Spinal cord (tissue), 10 donors: Measurements from ENCODE around the gene IGSF21. TPM values are rescaled to one million over a fixed set of nuclear protein-coding genes. Genes with fewer than 3 reads are reported as not detected.

Experiments used
- DNase-seq, 6 donors: peaks; one replicate each; pipeline versions ENCODE4 v3.0.0 to v3.0.0-alpha.2; 2013 to 2015; ENCODE audit warnings: low spot score in 6 of 6, low read depth in 4 of 6
- H3K27ac ChIP-seq: one replicate; pipeline ENCODE4 v1.5.1; 2013; ENCODE audit warnings: low read depth, low read length, control low read depth
- H3K27me3 ChIP-seq: one replicate; pipeline ENCODE4 v1.6.1; 2013; ENCODE audit warnings: low read length; ENCODE audit not compliant: control insufficient read depth, insufficient read depth
- H3K36me3 ChIP-seq: one replicate; pipeline ENCODE4 v1.6.1; 2013; ENCODE audit warnings: low read length; ENCODE audit not compliant: control insufficient read depth, insufficient read depth
- H3K4me1 ChIP-seq: one replicate; pipeline ENCODE4 v1.6.1; 2013; ENCODE audit warnings: low read length; ENCODE audit not compliant: control insufficient read depth, insufficient read depth
- H3K4me3 ChIP-seq: one replicate; pipeline ENCODE4 v1.5.1; 2013; ENCODE audit warnings: low read depth, low read length, control low read depth
- H3K9me3 ChIP-seq: one replicate; pipeline ENCODE4 v1.6.1; 2013; ENCODE audit warnings: low read length; ENCODE audit not compliant: control insufficient read depth, insufficient read depth
- WGBS: methylation state at CpG from one replicate; pipeline ENCODE4 v1.1.5; 2013; ENCODE audit warnings: missing lambda C conversion rate; ENCODE audit not compliant: insufficient coverage; 5-methylcytosine and 5-hydroxymethylcytosine counted together
- polyA plus RNA-seq, 2 donors: library from polyadenylated mRNA; unstranded; fragments of 120-200 nt; gene quantifications; one replicate each; pipeline ENCODE4 v1.2.1, GENCODE V29; 2013; ENCODE audit not compliant: insufficient read length in 2 of 2
- total RNA-seq, 2 donors: library from RNA; depleted of rRNA in 1 of 2; stranded (reverse); fragments of 120-200 nt in 1 of 2; fragments of >200 nt in 1 of 2; gene quantifications; one replicate each; pipeline versions ENCODE4 v1.2.3 to v1.2.4, GENCODE V29; 2013 to 2014
- donor health status: healthy.

The IGSF21 gene
- total and polyA plus RNA-seq, 4 donors: 9.0 to 70.7 (median 40.7) TPM

- no peaks in the 10 kb centered on the region for H3K36me3 ChIP-seq
- no peaks in the 10 kb centered on the region for H3K9me3 ChIP-seq
- no peak for DNase-seq
- H3K4me3 ChIP-seq: no peak overlapping the region
- H3K4me1 ChIP-seq: peaks cover 7% of the 10 kb centered on the region
- no peak overlapping the region for H3K27ac ChIP-seq
- WGBS: no CpG with 5 or more reads among the region's 4 CpGs
- H3K27me3 ChIP-seq: no peaks in the 10 kb centered on the region
Measured at GRCh38 chr1:18342744-18343143, 235.1 kb downstream of the IGSF21 start.

- no peak overlapping the region for H3K27ac ChIP-seq
- H3K36me3 ChIP-seq: no peaks in the 10 kb centered on the region
- 61% methylated on average over 4 of the region's 5 CpGs for WGBS
- no peak overlapping the region for H3K4me3 ChIP-seq
- H3K9me3 ChIP-seq: no peaks in the 10 kb centered on the region
- H3K27me3 ChIP-seq: no peaks in the 10 kb centered on the region
- DNase-seq: peak in 2 of 6 donors; percentile 75 to 89
- H3K4me1 ChIP-seq: peaks cover 7% of the 10 kb centered on the region
Measured at GRCh38 chr1:18343581-18343980, 236.0 kb downstream of the IGSF21 start.

DNA sequence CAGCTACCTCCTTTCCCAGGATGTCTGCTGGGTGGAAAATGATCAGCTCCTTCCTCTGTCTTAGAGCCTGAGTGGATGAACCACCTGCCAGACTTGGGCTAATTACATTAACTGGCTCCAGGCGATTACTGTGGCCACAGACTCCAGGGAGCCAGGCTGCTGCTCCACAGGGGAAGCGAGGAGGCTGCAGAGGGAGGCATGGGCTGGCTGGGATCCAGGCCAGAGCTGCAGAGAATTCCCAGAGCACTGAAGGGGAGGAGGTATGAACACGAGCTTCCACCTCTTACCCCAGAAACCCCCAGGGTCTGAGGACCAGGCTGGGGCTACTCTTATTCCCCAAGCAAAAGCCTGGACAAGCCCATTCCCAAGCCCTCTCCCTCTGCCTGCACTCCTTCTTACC is 237.2 kb downstream of the IGSF21 start:
- 25% methylated on average over 1 of the region's 3 CpGs for WGBS
- Histone ChIP-seq H3K4me3 (no peak overlapping the region), H3K27ac (no peak overlapping the region), H3K27me3 (no peaks in the 10 kb centered on the region), H3K9me3 (no peaks in the 10 kb centered on the region), H3K36me3 (no peaks in the 10 kb centered on the region), H3K4me1 (peaks cover 7% of the 10 kb centered on the region)
- peak in 1 of 6 donors; percentile 43 for DNase-seq

DNA sequence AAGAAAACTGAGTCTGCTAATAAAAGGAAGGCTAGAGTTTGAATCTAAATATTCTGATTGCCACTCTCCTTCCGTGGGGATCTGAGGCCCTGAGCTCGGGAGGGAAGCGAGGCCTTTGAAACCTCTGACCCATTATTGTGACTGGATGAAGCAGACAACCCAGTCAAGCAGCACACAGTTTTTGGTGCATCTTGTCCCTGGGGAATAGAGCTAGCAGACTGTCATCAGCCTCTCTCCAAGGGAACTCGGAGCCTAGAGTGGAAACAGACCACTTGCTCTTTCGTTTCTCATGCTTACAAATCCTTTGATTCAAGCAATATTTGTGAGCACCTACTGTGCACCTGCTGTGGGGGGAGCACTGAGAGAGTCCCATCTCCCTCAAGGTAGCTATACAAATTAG is 240.0 kb downstream of the IGSF21 start:
- no peaks in the 10 kb centered on the region for H3K36me3 ChIP-seq
- 67% methylated on average over 3 of the region's 5 CpGs for WGBS
- H3K4me3 ChIP-seq: no peak overlapping the region
- peak in 1 of 6 donors; percentile 11 for DNase-seq
- H3K27me3 ChIP-seq: no peaks in the 10 kb centered on the region
- H3K4me1 ChIP-seq: peaks cover 23% of the 10 kb centered on the region
- H3K27ac ChIP-seq: no peak overlapping the region
- H3K9me3 ChIP-seq: no peaks in the 10 kb centered on the region

DNA sequence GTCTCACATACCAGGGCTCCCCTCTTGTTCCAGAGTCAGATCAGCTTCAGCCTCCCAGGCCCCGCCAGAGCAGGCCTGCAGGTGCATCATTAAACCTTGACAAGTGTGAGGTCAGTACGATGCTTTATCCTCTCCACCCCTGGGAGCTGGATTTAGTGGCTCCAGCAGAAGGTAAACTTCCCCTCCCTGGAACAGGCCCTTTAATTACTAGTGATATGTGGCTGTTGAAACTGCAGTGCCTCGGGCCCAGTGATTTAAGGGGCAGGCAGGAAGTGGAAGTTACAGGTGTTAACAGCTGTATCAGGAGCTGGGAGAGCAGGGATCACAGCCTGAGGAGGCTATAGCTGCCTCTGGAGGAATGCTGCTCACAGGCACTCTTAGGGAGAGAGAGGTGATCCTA is 240.8 kb downstream of the IGSF21 start:
- peak in 1 of 6 donors; percentile 46 for DNase-seq
- 27% methylated on average over 1 of the region's 3 CpGs for WGBS
- Histone ChIP-seq H3K36me3 (no peaks in the 10 kb centered on the region), H3K27me3 (no peaks in the 10 kb centered on the region), H3K27ac (no peak overlapping the region), H3K4me3 (no peak overlapping the region), H3K9me3 (no peaks in the 10 kb centered on the region), H3K4me1 (peaks cover 29% of the 10 kb centered on the region)

GRCh38 chr1:18350747-18351146 is 243.1 kb downstream of the IGSF21 start:
- no peak overlapping the region for H3K27ac ChIP-seq
- 77% methylated on average over 17 of the region's 18 CpGs for WGBS
- peaks cover 23% of the 10 kb centered on the region for H3K4me1 ChIP-seq
- no peak for DNase-seq
- H3K4me3 ChIP-seq: no peak overlapping the region
- no peaks in the 10 kb centered on the region for H3K9me3 ChIP-seq
- H3K36me3 ChIP-seq: no peaks in the 10 kb centered on the region
- H3K27me3 ChIP-seq: peaks cover 2% of the 10 kb centered on the region

- Histone ChIP-seq H3K27ac (no peak overlapping the region), H3K36me3 (no peaks in the 10 kb centered on the region), H3K9me3 (no peaks in the 10 kb centered on the region), H3K4me1 (peaks cover 23% of the 10 kb centered on the region), H3K27me3 (peaks cover 2% of the 10 kb centered on the region), H3K4me3 (no peak overlapping the region)
- 59% methylated on average over 8 of the region's 10 CpGs for whole genome bisulfite sequencing
- peak in 1 of 6 donors; percentile 78 for DNase-seq
Measured at GRCh38 chr1:18351735-18352134, 244.1 kb downstream of the IGSF21 start.

GRCh38 chr1:18352636-18353265 is 245.2 kb downstream of the IGSF21 start:
- Histone ChIP-seq H3K9me3 (no peaks in the 10 kb centered on the region), H3K4me1 (peaks cover 23% of the 10 kb centered on the region), H3K27ac (no peak overlapping the region), H3K4me3 (no peak overlapping the region), H3K27me3 (peaks cover 2% of the 10 kb centered on the region), H3K36me3 (no peaks in the 10 kb centered on the region)
- WGBS: 39% methylated on average over 13 of the region's 17 CpGs
- peak in 2 of 6 donors; percentile 25 to 83 for DNase-seq

GRCh38 chr1:18353528-18353927 is 245.9 kb downstream of the IGSF21 start:
- H3K36me3 ChIP-seq: no peaks in the 10 kb centered on the region
- H3K9me3 ChIP-seq: no peaks in the 10 kb centered on the region
- H3K4me1 ChIP-seq: peaks cover 23% of the 10 kb centered on the region
- no peak for DNase-seq
- H3K27me3 ChIP-seq: peaks cover 2% of the 10 kb centered on the region
- H3K4me3 ChIP-seq: no peak overlapping the region
- WGBS: 100% methylated on average over 1 of the region's 1 CpG
- H3K27ac ChIP-seq: no peak overlapping the region

DNA sequence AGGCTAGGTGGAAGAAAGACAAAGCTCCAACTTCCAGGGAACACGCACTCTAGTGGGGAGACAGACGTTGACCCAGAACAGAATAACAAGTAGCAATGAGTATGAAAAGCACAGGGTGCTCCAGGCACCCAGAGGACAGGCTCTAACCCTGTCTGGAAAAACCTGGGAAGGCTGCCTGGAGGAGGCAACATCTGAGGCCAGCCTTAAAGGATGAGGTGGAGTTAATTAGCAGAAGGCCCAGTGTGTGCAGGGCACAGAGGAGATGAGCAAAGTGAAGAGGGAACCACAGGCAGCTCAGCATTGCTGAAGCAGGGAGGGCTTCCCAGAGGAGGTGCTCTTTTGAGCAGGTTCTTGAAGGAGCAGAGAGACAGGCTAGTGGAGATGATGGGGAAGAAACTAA is 246.4 kb downstream of the IGSF21 start:
- H3K27me3 ChIP-seq: peaks cover 2% of the 10 kb centered on the region
- WGBS: 55% methylated on average over 2 of the region's 2 CpGs
- H3K36me3 ChIP-seq: no peaks in the 10 kb centered on the region

More for the DNA sequence above, 246.4 kb downstream of the IGSF21 start:
- Histone ChIP-seq H3K4me3 (no peak overlapping the region), H3K9me3 (no peaks in the 10 kb centered on the region), H3K27ac (no peak overlapping the region), H3K4me1 (peaks cover 23% of the 10 kb centered on the region)
- DNase-seq: no peak
